Adrenal gland (tissue), 5 donors: Measurements from ENCODE around the gene FOSL1.

Experiments used
- POLR2A ChIP-seq, 2 donors: fragments of 450-650 bp; IDR thresholded peaks; one replicate each; pipeline ENCODE4 v1.6.1; 2017; ENCODE audit warnings: antibody characterized with exemption in 2 of 2, mild to moderate bottlenecking in 2 of 2, moderate library complexity in 1 of 2
- TF ChIP-seq, protein P1 (sequence below), 6 experiments: fragments of 450-650 bp in 4 of 6; fragments of 200-600 bp in 2 of 6; sonication (generic) in 1 of 6; IDR thresholded peaks; 1 replicate in 5 of 6; 2 replicates in 1 of 6; pipeline versions ENCODE4 v1.5.1 to v1.8.0; 2016 to 2021; ENCODE audit warnings: antibody characterized with exemption in 6 of 6, mild to moderate bottlenecking in 2 of 6, moderate library complexity in 1 of 6
- donor health status: DM: no; HTN: no; CAD: no.

DNA sequence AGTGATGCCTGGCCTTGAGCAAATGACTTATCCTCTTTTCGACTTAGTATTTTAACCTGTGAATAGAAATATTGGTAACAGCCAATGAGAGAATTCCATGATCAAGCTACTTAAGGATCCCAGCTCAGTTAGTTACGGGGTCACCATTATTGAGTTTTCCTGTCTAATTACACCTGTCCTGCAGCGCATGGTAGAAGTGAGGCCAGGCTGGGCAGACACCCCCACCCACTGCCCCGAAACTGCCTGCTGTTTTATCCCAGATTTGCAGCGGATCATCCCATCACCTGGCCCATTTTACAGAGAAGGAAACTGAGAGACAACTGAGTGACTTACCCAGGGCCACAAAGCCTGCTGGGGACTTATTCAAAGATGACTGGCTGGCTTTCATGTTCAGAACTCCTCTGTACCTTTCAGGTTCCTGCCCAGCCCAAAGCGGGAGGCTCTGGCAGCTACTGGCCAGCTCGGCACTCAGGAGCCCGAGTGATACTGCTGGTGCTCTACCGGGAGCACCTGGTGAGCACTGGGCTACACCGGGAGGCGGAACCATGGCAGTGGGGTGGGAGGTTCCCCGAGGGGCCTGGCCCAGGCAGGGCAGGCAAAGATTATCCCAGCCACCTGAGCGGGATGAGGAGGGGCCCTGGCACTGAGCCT lies 38.5 kb downstream of the FOSL1 start:
- TF ChIP-seq, protein P1, sequence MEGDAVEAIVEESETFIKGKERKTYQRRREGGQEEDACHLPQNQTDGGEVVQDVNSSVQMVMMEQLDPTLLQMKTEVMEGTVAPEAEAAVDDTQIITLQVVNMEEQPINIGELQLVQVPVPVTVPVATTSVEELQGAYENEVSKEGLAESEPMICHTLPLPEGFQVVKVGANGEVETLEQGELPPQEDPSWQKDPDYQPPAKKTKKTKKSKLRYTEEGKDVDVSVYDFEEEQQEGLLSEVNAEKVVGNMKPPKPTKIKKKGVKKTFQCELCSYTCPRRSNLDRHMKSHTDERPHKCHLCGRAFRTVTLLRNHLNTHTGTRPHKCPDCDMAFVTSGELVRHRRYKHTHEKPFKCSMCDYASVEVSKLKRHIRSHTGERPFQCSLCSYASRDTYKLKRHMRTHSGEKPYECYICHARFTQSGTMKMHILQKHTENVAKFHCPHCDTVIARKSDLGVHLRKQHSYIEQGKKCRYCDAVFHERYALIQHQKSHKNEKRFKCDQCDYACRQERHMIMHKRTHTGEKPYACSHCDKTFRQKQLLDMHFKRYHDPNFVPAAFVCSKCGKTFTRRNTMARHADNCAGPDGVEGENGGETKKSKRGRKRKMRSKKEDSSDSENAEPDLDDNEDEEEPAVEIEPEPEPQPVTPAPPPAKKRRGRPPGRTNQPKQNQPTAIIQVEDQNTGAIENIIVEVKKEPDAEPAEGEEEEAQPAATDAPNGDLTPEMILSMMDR (IDR thresholded peaks at IDR 0.05): no peak
- no peak for TF ChIP-seq POLR2A (IDR thresholded peaks at IDR 0.05)
